ENCODE measurements around the gene LRP1. TPM values are rescaled to one million over a fixed set of nuclear protein-coding genes. Genes with fewer than 3 reads are reported as not detected.

Gene LRP1
- total RNA-seq, 1 experiment from 2014 or later = 58.6 TPM

- Histone ChIP-seq H3K4me3 (no peak within 1 kb of the TSS), H3K27me3 (no peaks in the 10 kb centered on the region), H3K27ac (no peak within 1 kb of the TSS), H3K36me3 (peaks cover 36% of the 10 kb centered on the region), H3K9me3 (replicated peaks) (no peaks in the 10 kb centered on the region), H3K4me1 (peaks cover 6% of the 10 kb centered on the region; the same call in 1 of the 2 replicates)
- DNase-seq = peak in 1 of 2 experiments; percentile 68
Observed at GRCh38 chr12:57146961-57147944, 19.0 kb downstream of the LRP1 start, which contains the start of gene LRP1-AS. Gene LRP1-AS, minus strand, starts transcription at chr12:57147619.

- Histone ChIP-seq H3K4me1 (peaks cover 6% of the 10 kb centered on the region; the same call in 1 of the 2 replicates), H3K27ac (no peak overlapping the region), H3K4me3 (no peak overlapping the region), H3K9me3 (replicated peaks) (no peaks in the 10 kb centered on the region), H3K36me3 (peaks cover 33% of the 10 kb centered on the region), H3K27me3 (no peaks in the 10 kb centered on the region)
- DNase-seq = no peak
Observed at GRCh38 chr12:57148469-57149244, 20.4 kb downstream of the LRP1 start.

- H3K4me1 ChIP-seq = peaks cover 6% of the 10 kb centered on the region; the same call in 1 of the 2 replicates
- peaks cover 31% of the 10 kb centered on the region for H3K36me3 ChIP-seq
- H3K4me3 ChIP-seq = no peak overlapping the region
Observed at GRCh38 chr12:57149245-57149900, 21.1 kb downstream of the LRP1 start.

GRCh38 chr12:57150400-57151000 is 22.2 kb downstream of the LRP1 start:
- no peaks in the 10 kb centered on the region for H3K9me3 ChIP-seq (replicated peaks)
- no peak overlapping the region for H3K27ac ChIP-seq
- no peak for DNase-seq
- peaks cover 25% of the 10 kb centered on the region for H3K36me3 ChIP-seq
- peaks cover 6% of the 10 kb centered on the region; the same call in 1 of the 2 replicates for H3K4me1 ChIP-seq
- no peaks in the 10 kb centered on the region for H3K27me3 ChIP-seq
- H3K4me3 ChIP-seq = no peak overlapping the region

More at GRCh38 chr12:57149245-57149900, 21.1 kb downstream of the LRP1 start:
- no peak overlapping the region for H3K27ac ChIP-seq
- no peaks in the 10 kb centered on the region for H3K9me3 ChIP-seq (replicated peaks)
- no peak for DNase-seq
- H3K27me3 ChIP-seq = no peaks in the 10 kb centered on the region

- Histone ChIP-seq H3K4me1 (peaks cover 6% of the 10 kb centered on the region; the same call in 1 of the 2 replicates), H3K27me3 (no peaks in the 10 kb centered on the region), H3K9me3 (replicated peaks) (no peaks in the 10 kb centered on the region), H3K27ac (no peak overlapping the region), H3K4me3 (no peak overlapping the region), H3K36me3 (peaks cover 26% of the 10 kb centered on the region)
- DNase-seq = no peak
Observed at GRCh38 chr12:57151741-57152630, 23.7 kb downstream of the LRP1 start.

GRCh38 chr12:57152639-57153038 is 24.4 kb downstream of the LRP1 start:
- Histone ChIP-seq H3K9me3 (replicated peaks) (no peaks in the 10 kb centered on the region), H3K36me3 (peaks cover 33% of the 10 kb centered on the region), H3K27ac (no peak overlapping the region), H3K27me3 (no peaks in the 10 kb centered on the region), H3K4me3 (no peak overlapping the region), H3K4me1 (peaks cover 2% of the 10 kb centered on the region; the same call in 1 of the 2 replicates)
- DNase-seq = no peak

- no peak overlapping the region for H3K4me3 ChIP-seq
- no peaks in the 10 kb centered on the region for H3K9me3 ChIP-seq (replicated peaks)
- peaks cover 33% of the 10 kb centered on the region for H3K36me3 ChIP-seq
- DNase-seq = no peak
- no peak overlapping the region for H3K27ac ChIP-seq
- H3K27me3 ChIP-seq = no peaks in the 10 kb centered on the region
- H3K4me1 ChIP-seq = no peaks in the 10 kb centered on the region
Observed at GRCh38 chr12:57153415-57153997, 25.2 kb downstream of the LRP1 start.

GRCh38 chr12:57154076-57154475 is 25.8 kb downstream of the LRP1 start:
- H3K27ac ChIP-seq = no peak overlapping the region
- H3K4me3 ChIP-seq = no peak overlapping the region
- no peaks in the 10 kb centered on the region for H3K9me3 ChIP-seq (replicated peaks)
- no peak for DNase-seq
- peaks cover 35% of the 10 kb centered on the region for H3K36me3 ChIP-seq
- no peaks in the 10 kb centered on the region for H3K4me1 ChIP-seq
- no peaks in the 10 kb centered on the region for H3K27me3 ChIP-seq

GRCh38 chr12:57154804-57155434 is 26.6 kb downstream of the LRP1 start:
- no peak for DNase-seq
- Histone ChIP-seq H3K4me3 (no peak overlapping the region), H3K27ac (no peak overlapping the region), H3K9me3 (replicated peaks) (no peaks in the 10 kb centered on the region), H3K27me3 (no peaks in the 10 kb centered on the region), H3K36me3 (peaks cover 34% of the 10 kb centered on the region), H3K4me1 (no peaks in the 10 kb centered on the region)

GRCh38 chr12:57156701-57157403 is 28.6 kb downstream of the LRP1 start:
- H3K27ac ChIP-seq = no peak overlapping the region
- DNase-seq = no peak
- H3K4me1 ChIP-seq = no peaks in the 10 kb centered on the region
- H3K27me3 ChIP-seq = no peaks in the 10 kb centered on the region
- peaks cover 34% of the 10 kb centered on the region for H3K36me3 ChIP-seq
- H3K9me3 ChIP-seq (replicated peaks) = no peaks in the 10 kb centered on the region
- H3K4me3 ChIP-seq = no peak overlapping the region

- Histone ChIP-seq H3K27me3 (no peaks in the 10 kb centered on the region), H3K4me1 (no peaks in the 10 kb centered on the region), H3K36me3 (peaks cover 34% of the 10 kb centered on the region), H3K27ac (no peak overlapping the region), H3K9me3 (replicated peaks) (no peaks in the 10 kb centered on the region), H3K4me3 (no peak overlapping the region)
- no peak for DNase-seq
Observed at GRCh38 chr12:57157588-57158173, 29.4 kb downstream of the LRP1 start.

- Histone ChIP-seq H3K4me1 (no peaks in the 10 kb centered on the region), H3K9me3 (replicated peaks) (no peaks in the 10 kb centered on the region), H3K36me3 (peaks cover 34% of the 10 kb centered on the region), H3K27me3 (no peaks in the 10 kb centered on the region), H3K4me3 (no peak overlapping the region), H3K27ac (no peak overlapping the region)
- DNase-seq = no peak
Observed at GRCh38 chr12:57158186-57158585, 29.9 kb downstream of the LRP1 start.
